A549 (cell line): ENCODE results near the gene IFT80.

Source experiments
- CEBPB ChIP-seq, 2 experiments: fragments of >200 bp in 1 of 2; sonication (Bioruptor Twin) in 1 of 2; formaldehyde crosslinking in 1 of 2; IDR thresholded peaks; 2 replicates each; pipeline ENCODE4 v1.6.1; 2012 to 2016
- RFX5 ChIP-seq: fragments of 450-650 bp; IDR thresholded peaks from 2 replicates; pipeline ENCODE4 v1.7.1; 2014; ENCODE audit warnings: antibody characterized with exemption, mild to moderate bottlenecking, moderate library complexity
- RNF2 ChIP-seq: fragments of 200-600 bp; sonication (generic); IDR thresholded peaks from 2 replicates; pipeline ENCODE4 v1.6.1; 2016; ENCODE audit warnings: low read depth, mild to moderate bottlenecking, antibody characterized with exemption, moderate library complexity, borderline replicate concordance

GRCh38 chr3:160376681-160377080, 22.3 kb downstream of the IFT80 start:
- TF ChIP-seq RNF2 (no peak), CEBPB (IDR thresholded peaks at IDR 0.05) (no peak), RFX5 (no peak)
